Lung (tissue), 12 donors: ENCODE data around the gene USF2. TPM values are rescaled to one million over a fixed set of nuclear protein-coding genes. Genes with fewer than 3 reads are reported as not detected.

Source experiments
- ATAC-seq: fragments of 200-7000 bp; cut with Tn5 transposase; one replicate; pipeline ENCODE4 v1.9.1; 2020; ENCODE audit warnings: moderate number of reproducible peaks; ENCODE audit not compliant: insufficient read depth, low FRiP score
- DNase-seq, 3 donors: peaks; one replicate each; pipeline ENCODE4 v3.0.0-alpha.2; 2013 to 2017
- H3K27ac ChIP-seq, 2 donors: one replicate each; pipeline ENCODE4 v1.5.1; 2013; ENCODE audit warnings: mild to moderate bottlenecking in 2 of 2, moderate library complexity in 2 of 2, control low read depth in 1 of 2, inconsistent platforms in 1 of 2, low read depth in 1 of 2, low read length in 1 of 2
- H3K27me3 ChIP-seq, 3 donors: one replicate each; pipeline ENCODE4 v1.5.1; 2013; ENCODE audit warnings: low read length in 2 of 3; ENCODE audit not compliant: control insufficient read depth in 3 of 3, insufficient read depth in 3 of 3
- H3K36me3 ChIP-seq, 4 donors: one replicate each; pipeline ENCODE4 v1.5.1; 2013; ENCODE audit warnings: low read length in 4 of 4, mild to moderate bottlenecking in 1 of 4, moderate library complexity in 1 of 4; ENCODE audit not compliant: control insufficient read depth in 4 of 4, insufficient read depth in 4 of 4
- H3K4me1 ChIP-seq, 5 donors: one replicate each; pipeline ENCODE4 v1.5.1; 2013; ENCODE audit warnings: low read length in 5 of 5, mild to moderate bottlenecking in 2 of 5, moderate library complexity in 1 of 5; ENCODE audit not compliant: control insufficient read depth in 5 of 5, insufficient read depth in 5 of 5
- H3K4me3 ChIP-seq: one replicate; pipeline ENCODE4 v1.5.1; 2013; ENCODE audit warnings: mild to moderate bottlenecking, control low read depth, moderate library complexity
- H3K9ac ChIP-seq, 2 donors: one replicate each; pipeline ENCODE4 v1.5.1; 2013; ENCODE audit warnings: low read length in 2 of 2, control low read depth in 1 of 2; ENCODE audit not compliant: insufficient read depth in 1 of 2
- H3K9me3 ChIP-seq, 4 donors: one replicate each; pipeline ENCODE4 v1.5.1; 2013; ENCODE audit warnings: low read length in 3 of 4, mild to moderate bottlenecking in 1 of 4, moderate library complexity in 1 of 4; ENCODE audit not compliant: control insufficient read depth in 4 of 4, insufficient read depth in 3 of 4
- CTCF ChIP-seq: IDR thresholded peaks from 2 replicates; pipeline ENCODE4 v1.5.1; 2012; ENCODE audit warnings: mild to moderate bottlenecking; ENCODE audit errors: control extremely low read depth, extremely low read depth
- WGBS, 2 donors: extraction: QIAGEN DNeasy Blood & Tissue Kit; methylation state at CpG; one replicate each; pipeline ENCODE4 v1.1.7; 2013; 5-methylcytosine and 5-hydroxymethylcytosine counted together
- polyA plus RNA-seq, 2 donors: library from polyadenylated mRNA; stranded (reverse); fragments of 200-250 nt; gene quantifications; one replicate each; pipeline ENCODE4 v1.2.1, GENCODE V29; 2013
- total RNA-seq, 2 donors: library from RNA; depleted of rRNA in 1 of 2; stranded (reverse); fragments of >200 nt in 1 of 2; gene quantifications; one replicate each; pipeline ENCODE4 v1.2.1, GENCODE V29; 2014 to 2021
- donor health status: control.
- donor health status: control.
- donor health status: Bipolar disorder and iron deficiency.
- donor health status: healthy.
- donor health status: DM: yes; HTN: yes; CAD: no.

The USF2 gene
- total and polyA plus RNA-seq, 4 donors, result 74.9 to 163 (median 133) TPM

- peaks cover 0 to 13% (median 3%) of the 10 kb centered on the region in 5 donors for H3K4me1 ChIP-seq
- ATAC-seq, result no peak
Observed at GRCh38 chr19:35299523-35300338, 31.0 kb downstream of the USF2 start.

GRCh38 chr19:35300339-35300649 lies 31.5 kb downstream of the USF2 start:
- Histone ChIP-seq H3K9ac (no peak overlapping the region), H3K4me1 (peaks cover 0 to 7% (median 2%) of the 10 kb centered on the region in 5 donors), H3K27ac (no peak overlapping the region), H3K9me3 (peaks cover 0 to 13% (median 0%) of the 10 kb centered on the region in 4 donors), H3K27me3 (no peaks in the 10 kb centered on the region), H3K4me3 (no peak overlapping the region), H3K36me3 (peaks cover 0 to 2% (median 0%) of the 10 kb centered on the region in 4 donors)
- DNase-seq (no peak), ATAC-seq (no peak)
- TF ChIP-seq CTCF, result no peak
- whole genome bisulfite sequencing, 2 donors, result 89 to 91% methylated on average over 10 of the region's 10 CpGs

More at GRCh38 chr19:35299523-35300338, 31.0 kb downstream of the USF2 start:
- Histone ChIP-seq H3K27me3 (no peaks in the 10 kb centered on the region), H3K27ac (no peak overlapping the region), H3K4me3 (no peak overlapping the region), H3K9ac (no peak overlapping the region), H3K36me3 (peaks cover 0 to 2% (median 0%) of the 10 kb centered on the region in 4 donors), H3K9me3 (peaks cover 0 to 13% (median 0%) of the 10 kb centered on the region in 4 donors)
- 53 to 73% methylated on average over 39 to 55 of the region's 55 CpGs for WGBS, 2 donors
- no peak for TF ChIP-seq CTCF
- no peak for DNase-seq

GRCh38 chr19:35301961-35302360 lies 33.2 kb downstream of the USF2 start:
- WGBS, 2 donors, result 96 to 98% methylated on average over 2 of the region's 2 CpGs
- no peak for ATAC-seq
- no peak overlapping the region for H3K4me3 ChIP-seq

More at GRCh38 chr19:35301961-35302360, 33.2 kb downstream of the USF2 start:
- DNase-seq, result no peak
- Histone ChIP-seq H3K27me3 (no peaks in the 10 kb centered on the region), H3K9me3 (peaks cover 0 to 14% (median 0%) of the 10 kb centered on the region in 4 donors), H3K27ac (no peak overlapping the region), H3K9ac (no peak overlapping the region), H3K4me1 (peaks cover 0 to 3% (median 0%) of the 10 kb centered on the region in 5 donors), H3K36me3 (peaks cover 0 to 2% (median 0%) of the 10 kb centered on the region in 4 donors)
- TF ChIP-seq CTCF, result no peak
